ENCODE data around the gene LRRC8B.

- TF ChIP-seq CTCF (IDR thresholded peaks at IDR 0.05; ENCODE audit: insufficient read depth, low read depth, low read length), result no peak
- no peak for TF ChIP-seq EZH2 (IDR thresholded peaks at IDR 0.05; ENCODE audit: insufficient read depth, low read length)
Measured at GRCh38 chr1:89574621-89575020, 50.0 kb downstream of the LRRC8B start.

Data from astrocyte (in vitro differentiated cells and primary cell).